K562 (cell line): Measurements from ENCODE around the gene RECQL5. TPM values are rescaled to one million over a fixed set of nuclear protein-coding genes. Genes with fewer than 3 reads are reported as not detected.

ENCODE experiments used
- ESRRA ChIP-seq: fragments of 450-650 bp; IDR thresholded peaks from 2 replicates; pipeline ENCODE4 v1.6.1; 2014; ENCODE audit warnings: low read depth, mild to moderate bottlenecking, moderate library complexity, borderline replicate concordance
- HDAC2 ChIP-seq: fragments of 450-650 bp; IDR thresholded peaks from 2 replicates; pipeline ENCODE4 v1.6.1; 2016; ENCODE audit warnings: mild to moderate bottlenecking
- HNRNPH1 ChIP-seq: fragments of 200-400 bp; formaldehyde crosslinking; optimal IDR thresholded peaks from 2 replicates; pipeline ENCODE3; 2017; ENCODE audit warnings: low read depth, mild to moderate bottlenecking, low read length, moderate library complexity
- SPI1 ChIP-seq: IDR thresholded peaks from 2 replicates; pipeline ENCODE4 v1.6.1; 2011; ENCODE audit warnings: low read depth, low read length, control low read depth, borderline replicate concordance
- TRIM28 ChIP-seq: fragments of 450-650 bp; IDR thresholded peaks from 2 replicates; pipeline ENCODE4 v1.6.1; 2017
- ZKSCAN3 ChIP-seq: fragments of 250-450 bp; sonication (Bioruptor Pico); IDR thresholded peaks from 2 replicates; pipeline ENCODE4 v1.4.0; 2020
- ZNF444 ChIP-seq: fragments of 250-450 bp; sonication (Bioruptor Pico); IDR thresholded peaks from 2 replicates; pipeline ENCODE4 v1.4.0; 2020; ENCODE audit warnings: mild to moderate bottlenecking, moderate library complexity
- polyA plus RNA-seq, 8 experiments: library from polyadenylated mRNA; depleted of rRNA in 4 of 8; stranded (reverse) in 5 of 8; unstranded in 3 of 8; fragments of >200 nt; fragmentation: Nextera tagmentation in 2 of 8; fragmentation: Illumina TruSeq in 1 of 8; extraction: Ambion mirVana in 2 of 8; extraction: Trizol in 1 of 8; gene quantifications; 2 replicates each; pipeline versions ENCODE4 v1.2.1 to v1.2.3, GENCODE V29; 2011 to 2014; ENCODE audit warnings: inconsistent platforms in 1 of 8, missing spikeins in 1 of 8
- total RNA-seq, 7 experiments: library from RNA; depleted of rRNA in 6 of 7; stranded (reverse); fragments of >200 nt in 6 of 7; fragmentation: Illumina TruSeq in 2 of 7; extraction: Trizol in 2 of 7; gene quantifications; 2 replicates each; pipeline versions ENCODE4 v1.2.1 to v1.2.3, GENCODE V29; 2011 to 2021; ENCODE audit warnings: low replicate concordance in 1 of 7
- TF ChIP-seq, protein P1 (sequence below), 2 experiments: fragments of 450-650 bp in 1 of 2; sonication (generic) in 1 of 2; formaldehyde crosslinking in 1 of 2; IDR thresholded peaks in 1 of 2; conservative IDR thresholded peaks in 1 of 2; 2 replicates each; pipeline versions ENCODE4 v1.6.1 to v1.8.1; 2016 to 2023; ENCODE audit warnings: mild to moderate bottlenecking in 2 of 2, moderate library complexity in 2 of 2, inconsistent platforms in 1 of 2, missing genetic modification reagents in 1 of 2
- TF ChIP-seq, protein P2 (sequence below): fragments of 200-600 bp; sonication (generic); IDR thresholded peaks from one replicate; pipeline ENCODE4 v1.6.1; 2012; ENCODE audit warnings: mild to moderate bottlenecking, low read depth, low read length, inconsistent platforms
- TF ChIP-seq, protein P3 (sequence below): fragments of 200-800 bp; sonication (Bioruptor generic); IDR thresholded peaks from 2 replicates; pipeline ENCODE4 v1.6.1; 2017; ENCODE audit warnings: missing genetic modification characterization, missing compliant biosample characterization
- TF ChIP-seq, protein P4 (sequence below): fragments of 450-650 bp; formaldehyde crosslinking; IDR thresholded peaks from 2 replicates; pipeline ENCODE4 v1.4.0; 2020; ENCODE audit warnings: mild to moderate bottlenecking, moderate library complexity

RECQL5 gene
- total and polyA plus RNA-seq, 9 of the 15 experiments (the other 6 are each of a cell fraction or from before 2014, with no cell fraction given) = 4.1 to 34.8 (median 16.4) TPM

DNA sequence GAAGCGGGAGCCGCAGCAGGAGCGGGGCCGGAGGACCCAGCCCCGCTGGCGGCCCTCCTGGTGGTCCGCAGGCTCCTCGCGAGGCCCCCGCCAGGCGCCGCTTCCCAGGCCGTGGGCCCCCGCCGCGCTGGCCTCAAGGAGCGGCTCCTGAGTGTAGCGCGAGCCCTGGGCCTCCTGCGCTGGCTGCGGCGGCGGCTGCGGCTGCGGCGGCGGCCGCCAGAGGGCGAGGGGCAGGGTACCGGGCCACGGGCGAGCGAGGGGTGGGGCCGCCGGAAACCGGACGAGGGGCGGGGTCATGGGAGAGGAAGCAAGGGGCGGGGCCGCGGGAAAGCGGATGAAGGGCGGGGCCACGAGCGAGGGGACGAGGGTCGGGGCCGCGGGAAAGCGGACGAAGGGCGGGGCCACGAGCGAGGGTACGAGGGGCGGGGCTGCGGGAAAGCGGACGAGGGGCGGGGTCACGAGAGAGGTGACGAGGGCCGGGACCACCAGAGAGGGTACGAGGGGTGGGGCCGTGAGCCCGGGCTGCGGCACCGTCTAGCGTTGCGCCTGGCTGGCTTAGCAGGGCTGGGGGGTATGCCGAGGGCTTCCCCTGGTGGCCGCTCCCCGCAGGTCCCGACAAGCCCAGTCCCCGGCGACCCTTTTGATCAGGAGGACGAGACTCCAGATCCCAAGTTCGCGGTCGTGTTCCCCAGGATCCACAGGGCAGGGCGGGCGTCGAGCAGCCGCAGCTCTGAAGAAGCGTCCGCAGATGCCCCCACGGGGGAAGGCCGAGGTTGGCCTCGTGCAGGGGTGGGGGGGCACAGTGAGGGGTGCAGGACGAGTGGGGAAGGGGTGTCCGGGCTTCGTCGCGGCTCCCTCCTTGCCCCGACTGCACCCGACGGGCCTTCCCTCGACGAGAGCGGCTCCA, 77.7 kb downstream of the RECQL5 start (continued):
- no peak for TF ChIP-seq ZKSCAN3 (CRISPR knock-in tag)
- TF ChIP-seq, protein P1, sequence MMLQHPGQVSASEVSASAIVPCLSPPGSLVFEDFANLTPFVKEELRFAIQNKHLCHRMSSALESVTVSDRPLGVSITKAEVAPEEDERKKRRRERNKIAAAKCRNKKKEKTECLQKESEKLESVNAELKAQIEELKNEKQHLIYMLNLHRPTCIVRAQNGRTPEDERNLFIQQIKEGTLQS (IDR thresholded peaks at IDR 0.05) = no peak
- TF ChIP-seq, protein P1 (CRISPR knock-in tag; conservative IDR thresholded peaks at IDR 0.05) = no peak
- no peak for TF ChIP-seq SPI1
- TF ChIP-seq, protein P2, sequence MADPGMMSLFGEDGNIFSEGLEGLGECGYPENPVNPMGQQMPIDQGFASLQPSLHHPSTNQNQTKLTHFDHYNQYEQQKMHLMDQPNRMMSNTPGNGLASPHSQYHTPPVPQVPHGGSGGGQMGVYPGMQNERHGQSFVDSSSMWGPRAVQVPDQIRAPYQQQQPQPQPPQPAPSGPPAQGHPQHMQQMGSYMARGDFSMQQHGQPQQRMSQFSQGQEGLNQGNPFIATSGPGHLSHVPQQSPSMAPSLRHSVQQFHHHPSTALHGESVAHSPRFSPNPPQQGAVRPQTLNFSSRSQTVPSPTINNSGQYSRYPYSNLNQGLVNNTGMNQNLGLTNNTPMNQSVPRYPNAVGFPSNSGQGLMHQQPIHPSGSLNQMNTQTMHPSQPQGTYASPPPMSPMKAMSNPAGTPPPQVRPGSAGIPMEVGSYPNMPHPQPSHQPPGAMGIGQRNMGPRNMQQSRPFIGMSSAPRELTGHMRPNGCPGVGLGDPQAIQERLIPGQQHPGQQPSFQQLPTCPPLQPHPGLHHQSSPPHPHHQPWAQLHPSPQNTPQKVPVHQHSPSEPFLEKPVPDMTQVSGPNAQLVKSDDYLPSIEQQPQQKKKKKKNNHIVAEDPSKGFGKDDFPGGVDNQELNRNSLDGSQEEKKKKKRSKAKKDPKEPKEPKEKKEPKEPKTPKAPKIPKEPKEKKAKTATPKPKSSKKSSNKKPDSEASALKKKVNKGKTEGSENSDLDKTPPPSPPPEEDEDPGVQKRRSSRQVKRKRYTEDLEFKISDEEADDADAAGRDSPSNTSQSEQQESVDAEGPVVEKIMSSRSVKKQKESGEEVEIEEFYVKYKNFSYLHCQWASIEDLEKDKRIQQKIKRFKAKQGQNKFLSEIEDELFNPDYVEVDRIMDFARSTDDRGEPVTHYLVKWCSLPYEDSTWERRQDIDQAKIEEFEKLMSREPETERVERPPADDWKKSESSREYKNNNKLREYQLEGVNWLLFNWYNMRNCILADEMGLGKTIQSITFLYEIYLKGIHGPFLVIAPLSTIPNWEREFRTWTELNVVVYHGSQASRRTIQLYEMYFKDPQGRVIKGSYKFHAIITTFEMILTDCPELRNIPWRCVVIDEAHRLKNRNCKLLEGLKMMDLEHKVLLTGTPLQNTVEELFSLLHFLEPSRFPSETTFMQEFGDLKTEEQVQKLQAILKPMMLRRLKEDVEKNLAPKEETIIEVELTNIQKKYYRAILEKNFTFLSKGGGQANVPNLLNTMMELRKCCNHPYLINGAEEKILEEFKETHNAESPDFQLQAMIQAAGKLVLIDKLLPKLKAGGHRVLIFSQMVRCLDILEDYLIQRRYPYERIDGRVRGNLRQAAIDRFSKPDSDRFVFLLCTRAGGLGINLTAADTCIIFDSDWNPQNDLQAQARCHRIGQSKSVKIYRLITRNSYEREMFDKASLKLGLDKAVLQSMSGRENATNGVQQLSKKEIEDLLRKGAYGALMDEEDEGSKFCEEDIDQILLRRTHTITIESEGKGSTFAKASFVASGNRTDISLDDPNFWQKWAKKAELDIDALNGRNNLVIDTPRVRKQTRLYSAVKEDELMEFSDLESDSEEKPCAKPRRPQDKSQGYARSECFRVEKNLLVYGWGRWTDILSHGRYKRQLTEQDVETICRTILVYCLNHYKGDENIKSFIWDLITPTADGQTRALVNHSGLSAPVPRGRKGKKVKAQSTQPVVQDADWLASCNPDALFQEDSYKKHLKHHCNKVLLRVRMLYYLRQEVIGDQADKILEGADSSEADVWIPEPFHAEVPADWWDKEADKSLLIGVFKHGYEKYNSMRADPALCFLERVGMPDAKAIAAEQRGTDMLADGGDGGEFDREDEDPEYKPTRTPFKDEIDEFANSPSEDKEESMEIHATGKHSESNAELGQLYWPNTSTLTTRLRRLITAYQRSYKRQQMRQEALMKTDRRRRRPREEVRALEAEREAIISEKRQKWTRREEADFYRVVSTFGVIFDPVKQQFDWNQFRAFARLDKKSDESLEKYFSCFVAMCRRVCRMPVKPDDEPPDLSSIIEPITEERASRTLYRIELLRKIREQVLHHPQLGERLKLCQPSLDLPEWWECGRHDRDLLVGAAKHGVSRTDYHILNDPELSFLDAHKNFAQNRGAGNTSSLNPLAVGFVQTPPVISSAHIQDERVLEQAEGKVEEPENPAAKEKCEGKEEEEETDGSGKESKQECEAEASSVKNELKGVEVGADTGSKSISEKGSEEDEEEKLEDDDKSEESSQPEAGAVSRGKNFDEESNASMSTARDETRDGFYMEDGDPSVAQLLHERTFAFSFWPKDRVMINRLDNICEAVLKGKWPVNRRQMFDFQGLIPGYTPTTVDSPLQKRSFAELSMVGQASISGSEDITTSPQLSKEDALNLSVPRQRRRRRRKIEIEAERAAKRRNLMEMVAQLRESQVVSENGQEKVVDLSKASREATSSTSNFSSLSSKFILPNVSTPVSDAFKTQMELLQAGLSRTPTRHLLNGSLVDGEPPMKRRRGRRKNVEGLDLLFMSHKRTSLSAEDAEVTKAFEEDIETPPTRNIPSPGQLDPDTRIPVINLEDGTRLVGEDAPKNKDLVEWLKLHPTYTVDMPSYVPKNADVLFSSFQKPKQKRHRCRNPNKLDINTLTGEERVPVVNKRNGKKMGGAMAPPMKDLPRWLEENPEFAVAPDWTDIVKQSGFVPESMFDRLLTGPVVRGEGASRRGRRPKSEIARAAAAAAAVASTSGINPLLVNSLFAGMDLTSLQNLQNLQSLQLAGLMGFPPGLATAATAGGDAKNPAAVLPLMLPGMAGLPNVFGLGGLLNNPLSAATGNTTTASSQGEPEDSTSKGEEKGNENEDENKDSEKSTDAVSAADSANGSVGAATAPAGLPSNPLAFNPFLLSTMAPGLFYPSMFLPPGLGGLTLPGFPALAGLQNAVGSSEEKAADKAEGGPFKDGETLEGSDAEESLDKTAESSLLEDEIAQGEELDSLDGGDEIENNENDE = no peak
- TF ChIP-seq HDAC2 = no peak
- TF ChIP-seq, protein P3, sequence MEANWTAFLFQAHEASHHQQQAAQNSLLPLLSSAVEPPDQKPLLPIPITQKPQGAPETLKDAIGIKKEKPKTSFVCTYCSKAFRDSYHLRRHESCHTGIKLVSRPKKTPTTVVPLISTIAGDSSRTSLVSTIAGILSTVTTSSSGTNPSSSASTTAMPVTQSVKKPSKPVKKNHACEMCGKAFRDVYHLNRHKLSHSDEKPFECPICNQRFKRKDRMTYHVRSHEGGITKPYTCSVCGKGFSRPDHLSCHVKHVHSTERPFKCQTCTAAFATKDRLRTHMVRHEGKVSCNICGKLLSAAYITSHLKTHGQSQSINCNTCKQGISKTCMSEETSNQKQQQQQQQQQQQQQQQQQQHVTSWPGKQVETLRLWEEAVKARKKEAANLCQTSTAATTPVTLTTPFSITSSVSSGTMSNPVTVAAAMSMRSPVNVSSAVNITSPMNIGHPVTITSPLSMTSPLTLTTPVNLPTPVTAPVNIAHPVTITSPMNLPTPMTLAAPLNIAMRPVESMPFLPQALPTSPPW (CRISPR knock-in tag) = peak; percentile 91
- no peak for TF ChIP-seq TRIM28
- peak; percentile 26; the same call in 1 of the 2 replicates for TF ChIP-seq ESRRA
- no peak for TF ChIP-seq ZNF444 (CRISPR knock-in tag)
- TF ChIP-seq, protein P4, sequence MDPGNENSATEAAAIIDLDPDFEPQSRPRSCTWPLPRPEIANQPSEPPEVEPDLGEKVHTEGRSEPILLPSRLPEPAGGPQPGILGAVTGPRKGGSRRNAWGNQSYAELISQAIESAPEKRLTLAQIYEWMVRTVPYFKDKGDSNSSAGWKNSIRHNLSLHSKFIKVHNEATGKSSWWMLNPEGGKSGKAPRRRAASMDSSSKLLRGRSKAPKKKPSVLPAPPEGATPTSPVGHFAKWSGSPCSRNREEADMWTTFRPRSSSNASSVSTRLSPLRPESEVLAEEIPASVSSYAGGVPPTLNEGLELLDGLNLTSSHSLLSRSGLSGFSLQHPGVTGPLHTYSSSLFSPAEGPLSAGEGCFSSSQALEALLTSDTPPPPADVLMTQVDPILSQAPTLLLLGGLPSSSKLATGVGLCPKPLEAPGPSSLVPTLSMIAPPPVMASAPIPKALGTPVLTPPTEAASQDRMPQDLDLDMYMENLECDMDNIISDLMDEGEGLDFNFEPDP (CRISPR knock-in tag) = no peak
- TF ChIP-seq HNRNPH1 = no peak
